HG03196 (cell line): ENCODE data around the gene GGT6.

Experiments
- ATAC-seq: cut with Tn5 transposase; IDR thresholded peaks from one replicate; pipeline ENCODE4 v1.9.1; 2021; ENCODE audit not compliant: unreplicated experiment

Gene GGT6

GRCh38 chr17:4540224-4540651 lies 20.1 kb downstream of the GGT6 start:
- no peak for ATAC-seq

GRCh38 chr17:4539576-4540223 lies 20.7 kb downstream of the GGT6 start:
- ATAC-seq, result no peak

GRCh38 chr17:4539025-4539424 lies 21.4 kb downstream of the GGT6 start:
- no peak for ATAC-seq

- no peak for ATAC-seq
Observed at GRCh38 chr17:4538236-4539002, 22.0 kb downstream of the GGT6 start.

GRCh38 chr17:4537451-4538235 lies 22.7 kb downstream of the GGT6 start:
- no peak for ATAC-seq

GRCh38 chr17:4536742-4537411 lies 23.5 kb downstream of the GGT6 start:
- ATAC-seq, result no peak

- no peak for ATAC-seq
Observed at GRCh38 chr17:4536259-4536741, 24.1 kb downstream of the GGT6 start.

- ATAC-seq, result no peak
Observed at GRCh38 chr17:4535667-4536258, 24.6 kb downstream of the GGT6 start.

- no peak for ATAC-seq
Observed at GRCh38 chr17:4534928-4535666, 25.3 kb downstream of the GGT6 start.

GRCh38 chr17:4534515-4534914 lies 25.9 kb downstream of the GGT6 start:
- ATAC-seq, result no peak

- ATAC-seq, result no peak
Observed at GRCh38 chr17:4533523-4534504, 26.6 kb downstream of the GGT6 start.

GRCh38 chr17:4532860-4533522 lies 27.4 kb downstream of the GGT6 start:
- ATAC-seq, result no peak

GRCh38 chr17:4531988-4532736 lies 28.2 kb downstream of the GGT6 start:
- no peak for ATAC-seq

- no peak for ATAC-seq
Observed at GRCh38 chr17:4530799-4531730, 29.3 kb downstream of the GGT6 start.

- ATAC-seq, result no peak
Observed at GRCh38 chr17:4529533-4530152, 30.7 kb downstream of the GGT6 start.

GRCh38 chr17:4527566-4528125 lies 32.7 kb downstream of the GGT6 start:
- no peak for ATAC-seq
